Neutrophil (primary cell): ENCODE results near the gene KRTAP5-5.

Experiments used
- H3K27ac ChIP-seq: fragments of 200-600 bp; sonication (generic); 2 replicates; pipeline ENCODE4 v1.5.1; 2016; ENCODE audit warnings: mild to moderate bottlenecking, moderate library complexity
- H3K27me3 ChIP-seq: fragments of 200-600 bp; sonication (generic); 2 replicates; pipeline ENCODE4 v1.6.0; 2016; ENCODE audit warnings: mild to moderate bottlenecking
- H3K36me3 ChIP-seq: fragments of 200-600 bp; sonication (generic); 2 replicates; pipeline ENCODE4 v1.5.1; 2017
- H3K4me1 ChIP-seq, 2 experiments: fragments of 200-600 bp in 1 of 2; sonication (generic) in 1 of 2; 1 replicate in 1 of 2; 2 replicates in 1 of 2; pipeline versions ENCODE4 v1.5.1 to v1.6.1; 2013 to 2016; ENCODE audit warnings: low read depth in 1 of 2, low read length in 1 of 2, mild to moderate bottlenecking in 1 of 2, moderate library complexity in 1 of 2; ENCODE audit not compliant: control insufficient read depth in 1 of 2, insufficient read depth in 1 of 2
- H3K4me3 ChIP-seq, 2 experiments: fragments of 200-600 bp in 1 of 2; sonication (generic) in 1 of 2; 1 replicate in 1 of 2; 2 replicates in 1 of 2; pipeline ENCODE4 v1.5.1; 2013 to 2016; ENCODE audit warnings: low read depth in 1 of 2, low read length in 1 of 2, mild to moderate bottlenecking in 1 of 2, moderate library complexity in 1 of 2
- H3K9me3 ChIP-seq: fragments of 200-600 bp; sonication (generic); 2 replicates; pipeline ENCODE4 v1.5.1; 2016
- TF ChIP-seq, protein P1 (sequence below): fragments of 200-600 bp; sonication (generic); IDR thresholded peaks from 2 replicates; pipeline ENCODE4 v1.5.1; 2016; ENCODE audit warnings: antibody characterized with exemption

KRTAP5-5 gene

DNA sequence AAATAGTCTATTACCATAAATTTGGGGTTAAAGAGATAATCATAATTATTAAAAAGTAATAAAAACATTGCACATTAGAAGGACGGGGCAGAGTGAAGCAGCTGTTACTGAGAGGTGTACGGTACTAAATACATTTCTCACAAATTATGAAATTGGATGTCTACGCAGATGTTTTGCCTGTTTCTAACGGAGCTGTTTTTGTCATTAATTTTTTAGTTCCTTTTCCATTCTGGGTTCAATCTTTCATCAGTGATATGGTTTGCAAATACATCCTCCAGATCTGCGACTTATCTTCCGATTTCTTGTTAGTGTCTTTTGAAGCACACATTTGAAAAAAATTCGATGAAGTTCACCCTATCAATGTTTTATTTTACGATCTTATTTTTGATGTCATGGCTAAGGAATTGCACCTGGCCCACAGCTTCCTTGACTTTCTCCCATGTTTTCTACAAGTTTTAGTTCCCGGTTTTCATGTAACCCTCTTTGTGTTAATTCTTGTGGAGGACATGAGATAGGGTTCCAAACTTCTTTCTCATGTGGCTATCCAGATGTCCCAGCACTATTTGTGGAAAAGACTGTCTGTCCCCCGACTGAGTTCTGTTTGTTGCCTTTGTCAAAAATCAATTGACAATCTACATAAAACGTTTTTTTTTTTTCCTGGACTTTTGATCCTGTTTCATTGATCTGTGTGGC lies 46.1 kb downstream of the KRTAP5-5 start:
- no peaks in the 10 kb centered on the region for H3K4me1 ChIP-seq
- H3K36me3 ChIP-seq = no peaks in the 10 kb centered on the region
- H3K4me3 ChIP-seq = no peak overlapping the region
- no peak overlapping the region for H3K27ac ChIP-seq
- H3K27me3 ChIP-seq = peaks cover 85% of the 10 kb centered on the region
- TF ChIP-seq, protein P1, sequence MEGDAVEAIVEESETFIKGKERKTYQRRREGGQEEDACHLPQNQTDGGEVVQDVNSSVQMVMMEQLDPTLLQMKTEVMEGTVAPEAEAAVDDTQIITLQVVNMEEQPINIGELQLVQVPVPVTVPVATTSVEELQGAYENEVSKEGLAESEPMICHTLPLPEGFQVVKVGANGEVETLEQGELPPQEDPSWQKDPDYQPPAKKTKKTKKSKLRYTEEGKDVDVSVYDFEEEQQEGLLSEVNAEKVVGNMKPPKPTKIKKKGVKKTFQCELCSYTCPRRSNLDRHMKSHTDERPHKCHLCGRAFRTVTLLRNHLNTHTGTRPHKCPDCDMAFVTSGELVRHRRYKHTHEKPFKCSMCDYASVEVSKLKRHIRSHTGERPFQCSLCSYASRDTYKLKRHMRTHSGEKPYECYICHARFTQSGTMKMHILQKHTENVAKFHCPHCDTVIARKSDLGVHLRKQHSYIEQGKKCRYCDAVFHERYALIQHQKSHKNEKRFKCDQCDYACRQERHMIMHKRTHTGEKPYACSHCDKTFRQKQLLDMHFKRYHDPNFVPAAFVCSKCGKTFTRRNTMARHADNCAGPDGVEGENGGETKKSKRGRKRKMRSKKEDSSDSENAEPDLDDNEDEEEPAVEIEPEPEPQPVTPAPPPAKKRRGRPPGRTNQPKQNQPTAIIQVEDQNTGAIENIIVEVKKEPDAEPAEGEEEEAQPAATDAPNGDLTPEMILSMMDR = no peak
- no peaks in the 10 kb centered on the region for H3K9me3 ChIP-seq

DNA sequence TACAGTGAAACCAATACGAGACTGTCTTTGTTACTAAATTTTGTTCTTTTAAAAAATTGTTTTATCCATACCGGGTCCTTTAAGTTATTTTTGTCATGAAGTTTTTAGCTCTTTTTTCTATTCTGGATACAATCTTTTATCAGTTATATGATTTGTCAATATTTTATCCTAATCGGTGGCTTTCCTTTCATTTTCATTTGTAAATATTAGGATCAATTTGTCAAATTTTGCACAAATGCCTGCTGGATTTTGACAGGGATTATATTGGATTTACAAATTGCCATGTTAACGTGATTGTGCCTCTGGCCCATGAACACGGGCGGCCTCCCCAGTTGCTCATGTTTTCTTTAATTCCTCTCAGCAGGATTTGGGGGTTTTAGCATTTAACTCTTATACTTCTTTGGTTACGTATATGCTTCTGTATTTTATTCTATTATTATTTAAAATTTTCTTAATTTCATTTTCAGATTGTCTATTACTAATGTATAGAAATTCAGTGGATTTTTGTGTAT lies 46.7 kb downstream of the KRTAP5-5 start:
- H3K4me1 ChIP-seq = no peaks in the 10 kb centered on the region
- H3K27me3 ChIP-seq = peaks cover 83% of the 10 kb centered on the region
- no peaks in the 10 kb centered on the region for H3K36me3 ChIP-seq
- H3K27ac ChIP-seq = no peak overlapping the region
- H3K9me3 ChIP-seq = no peaks in the 10 kb centered on the region
- H3K4me3 ChIP-seq = no peak overlapping the region
- TF ChIP-seq, protein P1 = no peak

DNA sequence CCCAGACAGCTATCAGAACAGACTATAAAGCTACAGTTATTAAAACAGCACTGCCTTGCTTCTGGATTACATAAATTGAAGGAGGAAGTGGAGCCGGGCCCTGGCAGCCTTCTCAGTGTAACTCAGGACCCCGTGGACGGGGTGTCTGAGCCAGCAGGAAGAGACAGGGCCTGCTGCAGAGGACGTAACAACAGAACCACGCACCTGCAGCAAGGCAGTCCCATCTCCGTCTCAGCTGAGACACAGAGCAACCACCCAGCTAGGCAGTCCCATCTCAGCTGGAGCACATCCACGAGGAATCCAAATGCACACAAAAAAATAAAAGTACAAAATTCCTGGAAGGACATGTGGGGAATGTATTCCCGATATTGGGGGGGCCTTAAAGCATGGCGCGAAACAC lies 50.3 kb downstream of the KRTAP5-5 start:
- peaks cover 66% of the 10 kb centered on the region for H3K27me3 ChIP-seq
- TF ChIP-seq, protein P1 = no peak
- H3K4me1 ChIP-seq = no peaks in the 10 kb centered on the region
- H3K4me3 ChIP-seq = no peak overlapping the region
- H3K36me3 ChIP-seq = no peaks in the 10 kb centered on the region
- no peak overlapping the region for H3K27ac ChIP-seq
- no peaks in the 10 kb centered on the region for H3K9me3 ChIP-seq
